BLaER1 treated with 17β-estradiol and CSF1 and Interleukin-3, amounts not matched to agents 10 nM and 100 nM (cell line): ENCODE measurements around the gene BOD1L1.

Experiments used
- H3K27ac ChIP-seq, 11 experiments: shearing (Covaris generic); formaldehyde crosslinking; 2 replicates each; pipeline ENCODE4 v1.8.1; 2022
- H3K27me3 ChIP-seq, 11 experiments: shearing (Covaris generic); formaldehyde crosslinking; 2 replicates each; pipeline ENCODE4 v1.8.1; 2022
- H3K36me3 ChIP-seq, 11 experiments: shearing (Covaris generic); formaldehyde crosslinking; 2 replicates each; pipeline ENCODE4 v1.8.1; 2022
- H3K4me1 ChIP-seq, 10 experiments: shearing (Covaris generic); formaldehyde crosslinking; 2 replicates each; pipeline ENCODE4 v1.8.1; 2022
- H3K4me2 ChIP-seq, 11 experiments: shearing (Covaris generic); formaldehyde crosslinking; 2 replicates each; pipeline ENCODE4 v1.8.1; 2022
- H3K4me3 ChIP-seq, 10 experiments: shearing (Covaris generic); formaldehyde crosslinking; 2 replicates each; pipeline ENCODE4 v1.8.1; 2022
- H3K9ac ChIP-seq, 11 experiments: shearing (Covaris generic); formaldehyde crosslinking; 2 replicates each; pipeline ENCODE4 v1.8.1; 2022
- H3K9me3 ChIP-seq, 11 experiments: shearing (Covaris generic); formaldehyde crosslinking; replicated peaks in 1 of 11; 2 replicates each; pipeline ENCODE4 v1.8.1; 2022
- H4K20me1 ChIP-seq, 11 experiments: shearing (Covaris generic); formaldehyde crosslinking; 2 replicates each; pipeline ENCODE4 v1.8.1; 2022
- Cebpa-rat ChIP-seq, 11 experiments: shearing (Covaris generic); IDR thresholded peaks; 2 replicates each; pipeline ENCODE4 v1.8.1; 2022

BOD1L1 gene

DNA sequence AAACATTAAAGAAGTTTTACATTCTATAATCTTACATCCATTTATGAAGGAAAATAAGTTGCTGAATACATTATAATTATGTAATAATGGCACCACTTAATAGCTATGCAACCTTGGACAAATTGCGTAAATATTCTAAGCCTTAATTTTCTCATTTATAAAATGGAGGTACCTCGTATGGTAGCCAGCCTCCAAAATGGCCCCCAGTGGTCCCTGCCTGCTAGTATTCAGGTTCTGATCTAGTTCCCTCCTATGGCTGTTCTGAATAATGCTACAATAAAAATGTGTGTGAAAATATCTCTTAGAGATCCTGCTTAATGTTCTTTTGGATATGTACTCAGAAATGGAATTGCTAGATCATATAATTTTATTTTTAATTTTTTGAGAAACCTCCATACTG is 72.2 kb downstream of the BOD1L1 start:
- Histone ChIP-seq H3K4me1 (peaks cover 0 to 11% (median 9%) of the 10 kb centered on the region in 10 experiments; a peak in 11 of 20 replicates), H3K4me2 (no peak overlapping the region), H3K27me3 (peaks cover 0 to 3% (median 0%) of the 10 kb centered on the region in 11 experiments; a peak in 4 of 22 replicates), H4K20me1 (no peaks in the 10 kb centered on the region), H3K27ac (no peak overlapping the region), H3K36me3 (no peaks in the 10 kb centered on the region), H3K9me3 (peaks cover 0 to 5% (median 0%) of the 10 kb centered on the region in 11 experiments; a peak in 3 of 22 replicates), H3K4me3 (no peak overlapping the region), H3K9ac (no peak overlapping the region)
- TF ChIP-seq Cebpa-rat (IDR thresholded peaks at IDR 0.05) = no peak

DNA sequence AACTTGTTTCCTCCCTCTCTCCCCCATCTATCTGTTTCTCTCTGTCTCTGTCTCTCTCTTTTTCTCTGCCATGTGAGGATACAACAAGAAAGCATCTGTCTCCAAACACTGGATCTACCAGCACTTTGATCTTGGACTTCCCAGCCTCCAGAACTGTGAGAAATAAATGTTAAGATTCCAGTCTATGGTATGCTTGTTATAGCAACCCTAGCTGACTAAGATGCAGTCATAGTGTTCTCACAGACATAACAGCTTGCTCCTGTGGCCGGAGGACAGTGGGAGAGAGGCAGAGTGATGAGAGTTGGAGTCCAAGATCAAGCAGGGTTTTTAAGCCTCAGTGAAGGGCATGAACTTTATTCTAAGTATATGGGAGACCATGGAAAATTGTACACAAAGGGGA is 74.4 kb downstream of the BOD1L1 start:
- Histone ChIP-seq H3K36me3 (no peaks in the 10 kb centered on the region), H4K20me1 (peaks cover 0 to 6% (median 0%) of the 10 kb centered on the region in 11 experiments; a peak in 2 of 22 replicates), H3K4me3 (no peak overlapping the region), H3K27ac (no peak overlapping the region), H3K9ac (no peak overlapping the region), H3K4me1 (peaks cover 0 to 7% (median 0%) of the 10 kb centered on the region in 10 experiments; a peak in 2 of 20 replicates), H3K4me2 (no peak overlapping the region), H3K27me3 (peaks cover 15 to 25% (median 22%) of the 10 kb centered on the region in 11 experiments), H3K9me3 (peaks cover 0 to 5% (median 0%) of the 10 kb centered on the region in 11 experiments; a peak in 3 of 22 replicates)
- TF ChIP-seq Cebpa-rat (IDR thresholded peaks at IDR 0.05) = no peak

DNA sequence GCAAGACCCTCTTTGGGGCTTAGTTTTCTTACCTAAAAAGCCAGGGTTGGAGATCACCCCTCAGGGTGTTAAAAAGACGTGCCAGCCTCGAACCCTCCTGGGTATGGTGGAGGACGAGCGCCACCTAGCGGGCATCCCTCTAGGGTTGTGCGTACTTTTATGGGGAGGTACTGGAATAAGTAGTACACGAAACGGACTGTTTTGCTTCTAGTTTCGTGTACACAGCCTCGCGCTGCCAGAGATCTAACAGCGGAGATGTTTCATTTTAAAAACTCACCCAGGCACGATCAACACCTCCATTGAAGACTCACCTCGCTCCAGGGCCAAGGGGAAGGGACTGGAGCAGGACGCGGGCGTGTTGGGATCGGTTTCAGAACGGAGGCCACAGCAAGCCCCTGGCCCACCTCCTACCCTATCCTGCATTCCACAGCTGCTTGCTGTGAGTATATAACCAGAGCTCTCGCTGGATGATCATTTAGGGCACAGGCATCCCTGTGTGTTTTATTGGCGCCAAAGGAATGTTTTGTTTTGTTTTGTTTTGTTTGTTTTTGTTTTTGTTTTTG is 78.5 kb downstream of the BOD1L1 start:
- Histone ChIP-seq H3K4me2 (peak overlapping the region; percentile 38 to 95 (median 79)), H3K4me3 (peak overlapping the region; percentile 27 to 65 (median 52); a peak in 17 of 20 replicates), H3K9ac (peak overlapping the region in 10 of 11 experiments; percentile 11 to 70 (median 46); a peak in 11 of 22 replicates), H4K20me1 (peaks cover 0 to 43% (median 20%) of the 10 kb centered on the region in 11 experiments; a peak in 15 of 22 replicates), H3K27ac (no peak overlapping the region), H3K36me3 (no peaks in the 10 kb centered on the region), H3K9me3 (peaks cover 2 to 13% (median 3%) of the 10 kb centered on the region in 11 experiments), H3K4me1 (peaks cover 13 to 32% (median 21%) of the 10 kb centered on the region in 10 experiments), H3K27me3 (peaks cover 55 to 65% (median 63%) of the 10 kb centered on the region in 11 experiments)
- TF ChIP-seq Cebpa-rat (IDR thresholded peaks at IDR 0.05) = no peak

DNA sequence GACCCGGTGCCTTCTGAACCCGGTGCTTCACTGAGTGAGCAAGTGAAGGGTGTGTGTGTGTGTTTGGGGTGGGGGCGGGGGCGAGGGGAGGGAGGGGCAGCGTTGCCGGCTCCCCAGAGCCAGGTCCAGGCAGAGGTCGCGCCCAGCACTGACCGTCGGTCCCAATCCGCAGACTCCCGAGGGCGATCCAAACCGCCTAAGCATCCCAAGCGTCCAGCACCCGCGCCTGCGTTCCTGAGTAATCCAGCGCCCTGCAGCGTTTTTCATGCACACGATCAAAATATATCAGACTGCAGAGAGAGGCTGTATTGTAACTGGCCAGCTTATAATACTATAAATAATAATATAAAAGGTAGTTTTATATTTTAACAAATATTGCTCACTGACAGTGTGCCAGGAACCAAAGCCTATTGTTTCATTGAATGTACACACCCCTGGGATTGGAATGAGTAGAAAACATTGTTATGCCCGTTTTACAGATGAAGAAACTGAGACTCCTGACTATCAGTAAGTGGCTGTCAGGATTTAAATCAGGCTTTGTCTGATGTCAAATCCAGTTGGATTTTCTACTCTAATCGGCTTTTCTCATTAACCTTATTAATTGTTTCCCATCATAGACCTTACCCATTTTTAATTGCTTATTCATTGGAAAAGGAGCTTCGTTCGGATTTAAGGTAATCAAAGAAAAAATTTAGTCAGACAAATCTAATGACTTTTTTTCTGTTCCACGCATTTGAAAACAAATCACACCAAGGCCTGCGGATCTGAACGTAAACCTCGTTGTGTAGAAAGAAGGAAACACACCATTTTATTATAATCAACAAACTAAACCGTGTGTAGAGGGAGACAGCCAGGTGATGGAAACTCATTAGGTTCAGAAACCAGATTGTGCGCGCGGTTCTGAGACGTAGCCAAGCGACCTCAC is 79.2 kb downstream of the BOD1L1 start:
- Histone ChIP-seq H4K20me1 (peaks cover 0 to 50% (median 27%) of the 10 kb centered on the region in 11 experiments; a peak in 15 of 22 replicates), H3K4me1 (peaks cover 13 to 34% (median 21%) of the 10 kb centered on the region in 10 experiments), H3K36me3 (no peaks in the 10 kb centered on the region; a peak in 2 of 22 replicates), H3K4me2 (peak overlapping the region; percentile 89 to 99 (median 95)), H3K9me3 (peaks cover 9 to 20% (median 10%) of the 10 kb centered on the region in 11 experiments), H3K27me3 (peaks cover 62 to 73% (median 70%) of the 10 kb centered on the region in 11 experiments), H3K27ac (no peak overlapping the region), H3K9ac (peak overlapping the region in 1 of 11 experiments; percentile 61; a peak in 1 of 22 replicates), H3K4me3 (peak overlapping the region; percentile 64 to 75 (median 72))
- TF ChIP-seq Cebpa-rat (IDR thresholded peaks at IDR 0.05) = no peak

DNA sequence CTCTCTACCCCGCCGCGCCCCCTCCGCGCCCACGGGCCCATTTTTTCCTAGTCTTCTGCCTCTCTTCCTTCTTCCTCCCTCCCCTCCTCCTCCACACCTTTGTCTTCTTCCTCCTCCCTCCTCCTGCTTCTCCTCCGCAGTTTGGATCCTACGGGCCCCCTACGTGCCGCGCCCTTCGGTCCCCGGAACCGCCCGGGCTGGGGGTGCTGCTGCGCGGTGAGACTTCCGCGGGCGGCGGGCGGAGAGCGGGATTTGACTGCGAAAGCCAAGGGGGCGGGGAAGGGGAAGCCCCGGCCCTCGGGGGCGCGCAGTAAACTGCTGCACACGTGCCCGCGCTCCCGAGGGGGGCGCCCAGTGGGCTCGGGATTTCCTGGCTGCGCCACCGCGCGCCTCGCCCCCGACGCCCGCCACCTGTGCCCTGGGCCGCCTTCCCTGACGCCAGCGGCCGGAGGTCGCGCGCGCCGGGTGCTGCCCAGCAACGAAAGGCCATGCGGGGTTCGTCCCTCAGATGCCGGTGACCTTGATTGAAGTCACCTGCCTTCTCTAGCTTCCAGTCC is 80.0 kb downstream of the BOD1L1 start:
- peak overlapping the region in 5 of 11 experiments; percentile 10 to 42 (median 39); a peak in 4 of 22 replicates for H3K27ac ChIP-seq
- H3K9ac ChIP-seq = peak overlapping the region; percentile 38 to 75 (median 65); a peak in 21 of 22 replicates
- peaks cover 70 to 80% (median 78%) of the 10 kb centered on the region in 11 experiments for H3K27me3 ChIP-seq
- H4K20me1 ChIP-seq = peaks cover 0 to 58% (median 34%) of the 10 kb centered on the region in 11 experiments; a peak in 15 of 22 replicates
- TF ChIP-seq Cebpa-rat (IDR thresholded peaks at IDR 0.05) = no peak
- H3K4me3 ChIP-seq = peak overlapping the region; percentile 64 to 75 (median 72)
- no peaks in the 10 kb centered on the region; a peak in 2 of 22 replicates for H3K36me3 ChIP-seq
- peaks cover 17 to 28% (median 18%) of the 10 kb centered on the region in 11 experiments for H3K9me3 ChIP-seq
- H3K4me2 ChIP-seq = peak overlapping the region; percentile 89 to 99 (median 95)
- peaks cover 13 to 34% (median 21%) of the 10 kb centered on the region in 10 experiments for H3K4me1 ChIP-seq

DNA sequence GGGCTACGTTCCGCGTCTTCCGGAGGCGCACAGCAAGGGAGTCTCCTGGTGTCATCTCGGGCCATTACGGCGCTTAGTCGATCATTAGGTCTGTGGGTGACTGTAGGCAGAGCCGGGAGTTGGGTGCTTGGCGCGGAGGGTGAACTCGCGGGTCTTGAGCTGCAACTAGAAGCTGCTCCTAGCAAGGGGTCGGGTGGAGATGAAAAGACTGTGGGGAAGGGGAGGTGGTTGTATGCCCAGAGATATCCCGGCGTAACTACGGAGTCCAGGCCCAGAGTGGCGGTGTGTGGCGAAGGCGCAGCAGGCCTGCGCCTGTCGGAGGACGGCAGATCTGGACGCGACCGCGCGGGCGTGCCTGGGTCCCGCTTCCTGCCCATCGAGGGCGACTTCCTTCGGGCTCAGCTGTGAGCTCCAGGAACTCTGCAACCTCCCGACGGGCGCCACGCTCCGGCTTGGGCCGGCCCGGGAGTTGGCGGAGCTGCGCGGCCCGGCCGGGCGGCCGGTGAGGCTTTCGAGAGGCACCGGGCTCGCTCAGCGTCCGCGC is 80.5 kb downstream of the BOD1L1 start:
- Histone ChIP-seq H3K4me1 (peaks cover 17 to 38% (median 26%) of the 10 kb centered on the region in 10 experiments), H3K9me3 (peaks cover 22 to 30% (median 23%) of the 10 kb centered on the region in 11 experiments), H3K27me3 (peaks cover 76 to 86% (median 83%) of the 10 kb centered on the region in 11 experiments), H3K27ac (peak overlapping the region in 5 of 11 experiments; percentile 10 to 42 (median 39); a peak in 4 of 22 replicates), H3K36me3 (no peaks in the 10 kb centered on the region; a peak in 2 of 22 replicates), H3K4me3 (peak overlapping the region; percentile 64 to 75 (median 72)), H3K9ac (peak overlapping the region; percentile 38 to 75 (median 65); a peak in 21 of 22 replicates), H3K4me2 (peak overlapping the region; percentile 89 to 99 (median 95)), H4K20me1 (peaks cover 0 to 63% (median 40%) of the 10 kb centered on the region in 11 experiments; a peak in 16 of 22 replicates)
- TF ChIP-seq Cebpa-rat (IDR thresholded peaks at IDR 0.05) = no peak

DNA sequence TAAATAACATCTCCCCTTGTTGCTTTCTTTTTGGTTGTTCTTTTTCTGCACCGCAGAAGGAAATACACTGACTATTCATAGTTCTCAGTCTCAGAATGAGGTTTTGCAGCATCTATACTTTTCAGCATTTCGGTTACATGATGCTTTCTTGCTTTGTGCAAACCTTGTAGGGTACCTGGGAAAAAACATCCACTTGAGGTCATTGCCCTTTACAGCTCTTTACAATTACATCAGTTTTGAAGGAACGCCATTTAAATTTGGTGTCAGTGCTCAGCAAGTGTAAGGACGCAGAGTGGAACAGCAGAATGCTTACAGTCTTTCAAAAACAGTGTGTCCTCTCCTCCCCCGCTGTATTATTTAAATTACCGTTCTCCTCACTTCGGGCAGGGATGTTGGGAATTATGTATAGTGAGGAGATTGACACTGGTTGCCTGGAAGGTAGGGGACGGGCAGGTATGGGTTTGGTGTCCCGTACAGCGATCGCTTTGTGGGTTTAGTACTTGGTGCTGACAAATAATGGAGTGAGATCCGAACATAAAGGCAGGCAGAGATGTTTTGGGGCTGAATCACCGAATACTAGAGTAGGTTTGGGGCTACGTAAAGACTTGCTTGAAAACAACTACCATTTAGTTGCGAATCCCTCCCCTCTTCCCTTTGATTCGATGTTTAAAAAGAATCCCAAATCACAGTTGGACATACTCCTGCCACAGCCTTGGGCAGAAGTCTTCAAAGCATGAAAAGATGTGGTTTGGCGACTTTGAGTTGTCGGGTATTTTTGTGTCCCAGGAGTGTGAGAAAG is 81.2 kb downstream of the BOD1L1 start:
- Histone ChIP-seq H3K9me3 (peaks cover 22 to 33% (median 26%) of the 10 kb centered on the region in 11 experiments), H3K4me3 (peak overlapping the region; percentile 64 to 75 (median 72)), H3K36me3 (no peaks in the 10 kb centered on the region; a peak in 2 of 22 replicates), H3K27ac (no peak overlapping the region), H4K20me1 (peaks cover 0 to 69% (median 46%) of the 10 kb centered on the region in 11 experiments; a peak in 16 of 22 replicates), H3K4me2 (peak overlapping the region; percentile 89 to 99 (median 95)), H3K4me1 (peaks cover 23 to 42% (median 29%) of the 10 kb centered on the region in 10 experiments), H3K9ac (peak overlapping the region in 3 of 11 experiments; percentile 65 to 74 (median 67); a peak in 4 of 22 replicates), H3K27me3 (peaks cover 82 to 93% (median 90%) of the 10 kb centered on the region in 11 experiments)
- TF ChIP-seq Cebpa-rat (IDR thresholded peaks at IDR 0.05) = no peak
